GM23338 (cell line): ENCODE data around the gene SALL2. TPM values are rescaled to one million over a fixed set of nuclear protein-coding genes. Genes with fewer than 3 reads are reported as not detected.
A peak's percentile ranks its signal among the peaks of the same experiment; 100 is the strongest.

ENCODE experiments used
- ATAC-seq: fragments of 200-7000 bp; cut with Tn5 transposase; 3 replicates; pipeline ENCODE4 v1.9.1; 2020
- DNase-seq: peaks from one replicate; pipeline ENCODE4 v3.0.0-alpha.2; 2015; ENCODE audit warnings: low spot score
- H2AFZ ChIP-seq: fragments of 200-600 bp; sonication (generic); 2 replicates; pipeline ENCODE4 v1.8.0; 2016; ENCODE audit warnings: antibody characterized with exemption, mild to moderate bottlenecking, moderate library complexity
- H3F3A ChIP-seq: fragments of 200-600 bp; sonication (generic); replicated peaks from 2 replicates; pipeline ENCODE4 v1.8.0; 2017; ENCODE audit warnings: antibody characterized with exemption, mixed run types, low read depth
- H3K27ac ChIP-seq: fragments of 200-600 bp; sonication (generic); 2 replicates; pipeline ENCODE4 v1.6.1; 2016; ENCODE audit warnings: low read depth
- H3K27me3 ChIP-seq: fragments of 200-600 bp; sonication (generic); 2 replicates; pipeline ENCODE4 v1.8.0; 2016; ENCODE audit warnings: mild to moderate bottlenecking, mixed run types, moderate library complexity; ENCODE audit not compliant: insufficient read depth
- H3K36me3 ChIP-seq: fragments of 200-600 bp; sonication (generic); 2 replicates; pipeline ENCODE4 v1.8.0; 2016; ENCODE audit warnings: mild to moderate bottlenecking; ENCODE audit not compliant: insufficient read depth
- H3K4me1 ChIP-seq: fragments of 200-600 bp; sonication (generic); 2 replicates; pipeline ENCODE4 v1.8.0; 2016; ENCODE audit warnings: mild to moderate bottlenecking, moderate library complexity; ENCODE audit not compliant: insufficient read depth
- H3K4me2 ChIP-seq: fragments of 200-600 bp; sonication (generic); 2 replicates; pipeline ENCODE4 v1.7.1; 2017; ENCODE audit warnings: mixed run types
- H3K4me3 ChIP-seq: fragments of 200-600 bp; sonication (generic); 2 replicates; pipeline ENCODE4 v1.6.1; 2016; ENCODE audit warnings: mixed run types
- H3K79me2 ChIP-seq: fragments of 200-600 bp; sonication (generic); replicated peaks from 2 replicates; pipeline ENCODE4 v1.8.0; 2017; ENCODE audit warnings: mild to moderate bottlenecking; ENCODE audit not compliant: insufficient read depth
- H3K9me2 ChIP-seq: fragments of 200-600 bp; sonication (generic); 2 replicates; pipeline ENCODE4 v1.8.0; 2017; ENCODE audit not compliant: insufficient read depth
- H4K20me1 ChIP-seq: fragments of 200-600 bp; sonication (generic); replicated peaks from 2 replicates; pipeline ENCODE4 v1.8.0; 2017; ENCODE audit warnings: mild to moderate bottlenecking; ENCODE audit not compliant: insufficient read depth
- H3K27ac Mint-ChIP-seq: 2 replicates; pipeline ENCODE4 v1.8.0; 2020; ENCODE audit warnings: inconsistent platforms, mild to moderate bottlenecking, moderate library complexity, mixed read lengths
- H3K27me3 Mint-ChIP-seq: 3 replicates; pipeline ENCODE4 v1.8.0; 2022; ENCODE audit warnings: low read depth, mild to moderate bottlenecking, moderate library complexity, mixed read lengths, inconsistent platforms; ENCODE audit not compliant: insufficient read depth, poor library complexity
- H3K36me3 Mint-ChIP-seq: 3 replicates; pipeline ENCODE4 v1.8.0; 2021; ENCODE audit warnings: low read depth, mild to moderate bottlenecking, inconsistent platforms, moderate library complexity, mixed read lengths
- H3K4me1 Mint-ChIP-seq: 3 replicates; pipeline ENCODE4 v1.8.0; 2020; ENCODE audit warnings: mild to moderate bottlenecking, inconsistent platforms, mixed read lengths
- H3K4me3 Mint-ChIP-seq: 3 replicates; pipeline ENCODE4 v1.8.0; 2021; ENCODE audit warnings: moderate library complexity, mild to moderate bottlenecking, inconsistent platforms, mixed read lengths
- H3K9me3 Mint-ChIP-seq: 3 replicates; pipeline ENCODE4 v1.8.0; 2020; ENCODE audit warnings: moderate library complexity, mild to moderate bottlenecking, inconsistent platforms, mixed read lengths
- CREB1 ChIP-seq: fragments of 250-450 bp; sonication (Bioruptor Pico); IDR thresholded peaks from 2 replicates; pipeline ENCODE4 v1.5.0; 2020; ENCODE audit warnings: low read depth, mild to moderate bottlenecking, moderate library complexity
- ETS1 ChIP-seq: IDR thresholded peaks from 2 replicates; pipeline ENCODE4 v1.6.1; 2016; ENCODE audit warnings: antibody characterized with exemption
- EZH2 ChIP-seq: fragments of 200-600 bp; sonication (generic); IDR thresholded peaks from one replicate; pipeline ENCODE4 v1.8.0; 2017; ENCODE audit warnings: antibody characterized with exemption, mild to moderate bottlenecking, low read depth; ENCODE audit not compliant: unreplicated experiment
- EZH2phosphoT487 ChIP-seq: fragments of 200-600 bp; sonication (generic); IDR thresholded peaks from one replicate; pipeline ENCODE4 v1.8.1; 2018; ENCODE audit warnings: antibody characterized with exemption; ENCODE audit not compliant: unreplicated experiment
- JUNB ChIP-seq: IDR thresholded peaks from one replicate; pipeline ENCODE4 v1.6.1; 2016; ENCODE audit warnings: antibody characterized with exemption; ENCODE audit not compliant: unreplicated experiment
- NANOG ChIP-seq: IDR thresholded peaks from 2 replicates; pipeline ENCODE4 v1.6.1; 2016; ENCODE audit warnings: antibody characterized with exemption, borderline replicate concordance
- POLR2AphosphoS5 ChIP-seq: IDR thresholded peaks from 2 replicates; pipeline ENCODE4 v1.6.1; 2016; ENCODE audit warnings: antibody characterized with exemption, low read depth
- STAT1 ChIP-seq: IDR thresholded peaks from one replicate; pipeline ENCODE4 v1.6.1; 2016; ENCODE audit warnings: antibody characterized with exemption; ENCODE audit not compliant: unreplicated experiment
- ZNF114 ChIP-seq: fragments of 250-450 bp; sonication (Bioruptor Pico); IDR thresholded peaks from 2 replicates; pipeline ENCODE4 v1.5.0; 2020; ENCODE audit warnings: mild to moderate bottlenecking, moderate library complexity
- ZNF331 ChIP-seq: fragments of 250-450 bp; sonication (Bioruptor Pico); IDR thresholded peaks from 2 replicates; pipeline ENCODE4 v1.5.0; 2020; ENCODE audit warnings: low read depth, mild to moderate bottlenecking, moderate library complexity
- ZNF462 ChIP-seq: fragments of 250-450 bp; sonication (Bioruptor Pico); IDR thresholded peaks from 2 replicates; pipeline ENCODE4 v1.5.0; 2020; ENCODE audit warnings: mild to moderate bottlenecking, moderate library complexity
- polyA plus RNA-seq: library from polyadenylated mRNA; unstranded; fragments of >200 nt; fragmentation: Nextera tagmentation; extraction: Ambion mirVana; gene quantifications from 2 replicates; pipeline ENCODE4 v1.2.1, GENCODE V29; 2016
- total RNA-seq: library from RNA; depleted of rRNA; stranded (reverse); fragments of >200 nt; shearing (Covaris generic); gene quantifications from 2 replicates; pipeline ENCODE4 v1.2.3, GENCODE V29; 2014
- TF ChIP-seq, protein P1 (sequence below): IDR thresholded peaks from one replicate; pipeline ENCODE4 v1.6.1; 2018; ENCODE audit warnings: antibody characterized with exemption; ENCODE audit not compliant: unreplicated experiment

The SALL2 gene
- total and polyA plus RNA-seq, 2 experiments from 2014 or later: 121 to 281 TPM

DNA sequence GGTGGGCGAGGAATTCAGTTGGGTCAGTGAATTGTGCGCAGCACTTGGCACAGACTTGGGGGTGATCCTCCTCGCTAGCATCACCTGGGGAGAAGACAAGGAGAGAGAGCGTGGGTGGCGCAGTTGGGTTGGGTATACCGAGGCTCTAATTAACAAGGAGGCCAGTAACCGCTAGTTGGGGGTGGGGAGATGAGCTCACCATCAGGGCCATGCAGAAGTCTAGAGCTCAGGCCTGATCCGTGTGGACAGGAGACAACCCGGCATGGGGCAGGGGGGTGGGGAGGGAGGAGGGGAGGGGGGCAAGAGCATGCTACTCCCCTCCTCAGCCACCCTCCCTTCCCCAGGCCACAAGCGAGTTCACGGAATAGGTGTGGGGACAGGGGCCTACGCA is 580 bp downstream of the SALL2 start (continued):
- no peak for TF ChIP-seq JUNB
- TF ChIP-seq CREB1 (CRISPR knock-in tag): no peak
- no peak for TF ChIP-seq ZNF462 (CRISPR knock-in tag)
- no peak for TF ChIP-seq STAT1
- no peak for TF ChIP-seq EZH2phosphoT487

DNA sequence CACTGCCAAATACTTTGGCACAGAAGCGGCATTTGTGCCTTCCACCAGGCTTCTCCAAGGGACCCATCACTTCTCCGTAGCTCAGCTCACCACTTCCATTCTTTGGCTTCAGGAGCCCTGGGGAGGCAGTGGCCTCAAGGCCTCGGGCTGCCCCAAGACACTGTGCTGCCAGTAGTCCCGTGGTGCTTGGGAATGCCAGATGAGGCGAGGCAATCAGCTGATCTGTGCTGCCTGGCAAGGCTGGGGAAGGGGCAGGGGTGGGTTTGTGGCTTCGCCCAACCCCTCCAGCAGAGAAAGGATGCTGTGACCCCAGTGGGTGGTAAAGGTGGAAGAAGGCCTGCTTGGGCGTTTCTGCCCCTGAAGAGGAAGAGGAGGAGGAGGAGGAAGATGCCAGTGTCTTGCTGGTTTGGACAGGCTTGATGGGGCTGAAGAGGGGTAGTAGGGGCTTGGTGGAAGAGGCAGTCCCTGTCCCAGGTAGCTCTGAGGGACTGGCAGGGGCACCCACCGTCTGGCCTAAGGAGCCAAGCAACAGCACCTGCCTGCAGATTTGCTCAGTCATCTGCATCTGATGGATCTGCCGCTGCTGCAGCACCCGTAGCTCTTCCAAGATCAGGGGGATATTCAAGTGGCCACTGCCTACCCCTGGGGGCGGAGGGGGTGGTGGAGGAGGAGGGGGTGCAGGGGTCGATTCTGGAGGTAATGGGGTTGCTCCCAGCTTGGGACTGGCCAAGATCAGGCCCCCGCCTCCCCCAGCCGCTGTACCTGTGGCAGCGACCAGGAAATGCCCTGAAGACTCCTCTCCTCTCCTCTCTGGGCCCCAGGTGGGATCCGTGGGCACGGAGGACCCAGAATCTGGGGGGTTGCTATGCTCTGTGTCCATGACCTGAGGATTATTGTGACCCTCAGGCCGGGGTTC is 1.3 kb downstream of the SALL2 start:
- Mint-ChIP-seq H3K4me3 (peak overlapping the region; percentile 83), H3K4me1 (peaks cover 84% of the 10 kb centered on the region), H3K27ac (peak overlapping the region; percentile 95), H3K27me3 (peaks cover 38% of the 10 kb centered on the region), H3K9me3 (no peaks in the 10 kb centered on the region; the same call in 1 of the 3 replicates), H3K36me3 (peaks cover 77% of the 10 kb centered on the region)
- Histone ChIP-seq H3K4me3 (peak overlapping the region; percentile 74), H2AFZ (no peak overlapping the region), H3K9me2 (no peaks in the 10 kb centered on the region), H4K20me1 (peaks cover 20% of the 10 kb centered on the region), H3K4me2 (peak overlapping the region; percentile 85), H3K36me3 (peaks cover 30% of the 10 kb centered on the region), H3K79me2 (peaks cover 68% of the 10 kb centered on the region), H3K27me3 (no peaks in the 10 kb centered on the region), H3F3A (peaks cover 36% of the 10 kb centered on the region), H3K27ac (peak overlapping the region; percentile 84), H3K4me1 (peaks cover 78% of the 10 kb centered on the region)
- ATAC-seq: no peak
- DNase-seq: no peak
- TF ChIP-seq, protein P1, sequence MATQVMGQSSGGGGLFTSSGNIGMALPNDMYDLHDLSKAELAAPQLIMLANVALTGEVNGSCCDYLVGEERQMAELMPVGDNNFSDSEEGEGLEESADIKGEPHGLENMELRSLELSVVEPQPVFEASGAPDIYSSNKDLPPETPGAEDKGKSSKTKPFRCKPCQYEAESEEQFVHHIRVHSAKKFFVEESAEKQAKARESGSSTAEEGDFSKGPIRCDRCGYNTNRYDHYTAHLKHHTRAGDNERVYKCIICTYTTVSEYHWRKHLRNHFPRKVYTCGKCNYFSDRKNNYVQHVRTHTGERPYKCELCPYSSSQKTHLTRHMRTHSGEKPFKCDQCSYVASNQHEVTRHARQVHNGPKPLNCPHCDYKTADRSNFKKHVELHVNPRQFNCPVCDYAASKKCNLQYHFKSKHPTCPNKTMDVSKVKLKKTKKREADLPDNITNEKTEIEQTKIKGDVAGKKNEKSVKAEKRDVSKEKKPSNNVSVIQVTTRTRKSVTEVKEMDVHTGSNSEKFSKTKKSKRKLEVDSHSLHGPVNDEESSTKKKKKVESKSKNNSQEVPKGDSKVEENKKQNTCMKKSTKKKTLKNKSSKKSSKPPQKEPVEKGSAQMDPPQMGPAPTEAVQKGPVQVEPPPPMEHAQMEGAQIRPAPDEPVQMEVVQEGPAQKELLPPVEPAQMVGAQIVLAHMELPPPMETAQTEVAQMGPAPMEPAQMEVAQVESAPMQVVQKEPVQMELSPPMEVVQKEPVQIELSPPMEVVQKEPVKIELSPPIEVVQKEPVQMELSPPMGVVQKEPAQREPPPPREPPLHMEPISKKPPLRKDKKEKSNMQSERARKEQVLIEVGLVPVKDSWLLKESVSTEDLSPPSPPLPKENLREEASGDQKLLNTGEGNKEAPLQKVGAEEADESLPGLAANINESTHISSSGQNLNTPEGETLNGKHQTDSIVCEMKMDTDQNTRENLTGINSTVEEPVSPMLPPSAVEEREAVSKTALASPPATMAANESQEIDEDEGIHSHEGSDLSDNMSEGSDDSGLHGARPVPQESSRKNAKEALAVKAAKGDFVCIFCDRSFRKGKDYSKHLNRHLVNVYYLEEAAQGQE: no peak
- TF ChIP-seq ETS1 (no peak), NANOG (no peak), EZH2 (no peak), ZNF331 (no peak), ZNF114 (no peak), STAT1 (no peak), POLR2AphosphoS5 (no peak; the same call in 1 of the 2 replicates), JUNB (no peak), EZH2phosphoT487 (no peak), CREB1 (CRISPR knock-in tag) (no peak)
